NT2/D1 (cell line): ENCODE data around the gene PTPRN2.

ENCODE experiments used
- SUZ12 ChIP-seq: IDR thresholded peaks from 2 replicates; pipeline ENCODE4 v1.6.1; 2011; ENCODE audit not compliant: insufficient read length, insufficient read depth; ENCODE audit errors: extremely low read depth
- YY1 ChIP-seq: IDR thresholded peaks from 2 replicates; pipeline ENCODE4 v1.6.1; 2011; ENCODE audit not compliant: insufficient read length, insufficient read depth
- ZNF274 ChIP-seq: IDR thresholded peaks from 2 replicates; pipeline ENCODE4 v1.6.1; 2011; ENCODE audit warnings: mild to moderate bottlenecking, low read depth, low read length

DNA sequence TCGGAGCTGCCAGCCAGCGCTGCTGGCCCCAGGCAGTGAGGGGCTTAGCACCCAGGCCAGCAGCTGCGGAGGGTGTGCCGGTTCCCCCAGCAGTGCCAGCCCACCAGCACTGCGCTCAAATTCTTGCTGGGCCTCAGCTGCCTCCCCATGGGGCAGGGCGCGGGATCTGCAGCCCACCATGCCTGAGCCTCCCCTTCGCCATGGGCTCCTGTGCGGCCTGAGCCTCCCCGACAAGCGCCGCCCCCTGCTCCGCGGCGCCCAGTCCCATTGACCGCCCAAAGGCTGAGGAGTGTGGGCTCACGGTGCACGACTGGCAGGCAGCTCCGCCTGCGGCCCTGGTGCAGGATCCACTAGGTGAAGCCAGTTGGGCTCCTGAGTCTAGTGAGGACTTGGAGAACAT is 525.0 kb downstream of the PTPRN2 start:
- TF ChIP-seq YY1 (no peak), ZNF274 (no peak), SUZ12 (no peak)
